ENCODE results near the gene KCNN3.

DNA sequence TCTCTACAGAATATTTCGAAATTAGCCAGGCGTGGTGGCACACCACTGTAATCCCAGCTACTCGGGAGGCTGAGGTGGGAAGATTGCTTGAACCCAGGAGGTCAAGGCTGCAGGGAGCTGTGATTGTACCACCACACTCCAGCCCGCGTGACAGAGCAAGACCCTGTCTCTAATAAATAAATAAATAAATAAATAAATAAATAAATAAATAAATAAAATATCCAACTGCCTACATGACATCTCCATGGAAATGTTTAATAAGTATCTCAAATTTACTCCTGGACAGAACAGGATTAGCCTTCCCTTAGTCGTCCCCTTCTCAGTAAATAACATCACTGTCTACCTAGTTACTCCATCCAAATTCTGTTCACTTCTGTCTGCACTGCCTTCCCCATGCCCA, 29.0 kb upstream of the KCNN3 start:
- TF ChIP-seq, protein P1, sequence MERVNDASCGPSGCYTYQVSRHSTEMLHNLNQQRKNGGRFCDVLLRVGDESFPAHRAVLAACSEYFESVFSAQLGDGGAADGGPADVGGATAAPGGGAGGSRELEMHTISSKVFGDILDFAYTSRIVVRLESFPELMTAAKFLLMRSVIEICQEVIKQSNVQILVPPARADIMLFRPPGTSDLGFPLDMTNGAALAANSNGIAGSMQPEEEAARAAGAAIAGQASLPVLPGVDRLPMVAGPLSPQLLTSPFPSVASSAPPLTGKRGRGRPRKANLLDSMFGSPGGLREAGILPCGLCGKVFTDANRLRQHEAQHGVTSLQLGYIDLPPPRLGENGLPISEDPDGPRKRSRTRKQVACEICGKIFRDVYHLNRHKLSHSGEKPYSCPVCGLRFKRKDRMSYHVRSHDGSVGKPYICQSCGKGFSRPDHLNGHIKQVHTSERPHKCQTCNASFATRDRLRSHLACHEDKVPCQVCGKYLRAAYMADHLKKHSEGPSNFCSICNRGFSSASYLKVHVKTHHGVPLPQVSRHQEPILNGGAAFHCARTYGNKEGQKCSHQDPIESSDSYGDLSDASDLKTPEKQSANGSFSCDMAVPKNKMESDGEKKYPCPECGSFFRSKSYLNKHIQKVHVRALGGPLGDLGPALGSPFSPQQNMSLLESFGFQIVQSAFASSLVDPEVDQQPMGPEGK (CRISPR knock-in tag; IDR thresholded peaks at IDR 0.05; ENCODE audit: borderline replicate concordance): no peak
- TF ChIP-seq, protein P2, sequence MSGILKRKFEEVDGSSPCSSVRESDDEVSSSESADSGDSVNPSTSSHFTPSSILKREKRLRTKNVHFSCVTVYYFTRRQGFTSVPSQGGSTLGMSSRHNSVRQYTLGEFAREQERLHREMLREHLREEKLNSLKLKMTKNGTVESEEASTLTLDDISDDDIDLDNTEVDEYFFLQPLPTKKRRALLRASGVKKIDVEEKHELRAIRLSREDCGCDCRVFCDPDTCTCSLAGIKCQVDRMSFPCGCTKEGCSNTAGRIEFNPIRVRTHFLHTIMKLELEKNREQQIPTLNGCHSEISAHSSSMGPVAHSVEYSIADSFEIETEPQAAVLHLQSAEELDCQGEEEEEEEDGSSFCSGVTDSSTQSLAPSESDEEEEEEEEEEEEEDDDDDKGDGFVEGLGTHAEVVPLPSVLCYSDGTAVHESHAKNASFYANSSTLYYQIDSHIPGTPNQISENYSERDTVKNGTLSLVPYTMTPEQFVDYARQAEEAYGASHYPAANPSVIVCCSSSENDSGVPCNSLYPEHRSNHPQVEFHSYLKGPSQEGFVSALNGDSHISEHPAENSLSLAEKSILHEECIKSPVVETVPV (CRISPR knock-in tag; IDR thresholded peaks at IDR 0.05): no peak
- TF ChIP-seq ZC3H10 (CRISPR knock-in tag; IDR thresholded peaks at IDR 0.05): no peak
- TF ChIP-seq, protein P3, sequence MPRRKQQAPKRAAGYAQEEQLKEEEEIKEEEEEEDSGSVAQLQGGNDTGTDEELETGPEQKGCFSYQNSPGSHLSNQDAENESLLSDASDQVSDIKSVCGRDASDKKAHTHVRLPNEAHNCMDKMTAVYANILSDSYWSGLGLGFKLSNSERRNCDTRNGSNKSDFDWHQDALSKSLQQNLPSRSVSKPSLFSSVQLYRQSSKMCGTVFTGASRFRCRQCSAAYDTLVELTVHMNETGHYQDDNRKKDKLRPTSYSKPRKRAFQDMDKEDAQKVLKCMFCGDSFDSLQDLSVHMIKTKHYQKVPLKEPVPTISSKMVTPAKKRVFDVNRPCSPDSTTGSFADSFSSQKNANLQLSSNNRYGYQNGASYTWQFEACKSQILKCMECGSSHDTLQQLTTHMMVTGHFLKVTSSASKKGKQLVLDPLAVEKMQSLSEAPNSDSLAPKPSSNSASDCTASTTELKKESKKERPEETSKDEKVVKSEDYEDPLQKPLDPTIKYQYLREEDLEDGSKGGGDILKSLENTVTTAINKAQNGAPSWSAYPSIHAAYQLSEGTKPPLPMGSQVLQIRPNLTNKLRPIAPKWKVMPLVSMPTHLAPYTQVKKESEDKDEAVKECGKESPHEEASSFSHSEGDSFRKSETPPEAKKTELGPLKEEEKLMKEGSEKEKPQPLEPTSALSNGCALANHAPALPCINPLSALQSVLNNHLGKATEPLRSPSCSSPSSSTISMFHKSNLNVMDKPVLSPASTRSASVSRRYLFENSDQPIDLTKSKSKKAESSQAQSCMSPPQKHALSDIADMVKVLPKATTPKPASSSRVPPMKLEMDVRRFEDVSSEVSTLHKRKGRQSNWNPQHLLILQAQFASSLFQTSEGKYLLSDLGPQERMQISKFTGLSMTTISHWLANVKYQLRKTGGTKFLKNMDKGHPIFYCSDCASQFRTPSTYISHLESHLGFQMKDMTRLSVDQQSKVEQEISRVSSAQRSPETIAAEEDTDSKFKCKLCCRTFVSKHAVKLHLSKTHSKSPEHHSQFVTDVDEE (CRISPR knock-in tag; IDR thresholded peaks at IDR 0.05): no peak
- TF ChIP-seq TOX (CRISPR knock-in tag; IDR thresholded peaks at IDR 0.05; ENCODE audit: borderline replicate concordance): no peak

All from SK-N-SH treated with all-trans-retinoic acid at 6 μM for 48 hours (cell line).